CD4-positive, alpha-beta T cell (primary cell): ENCODE measurements around the gene NEO1. TPM values are rescaled to one million over a fixed set of nuclear protein-coding genes. Genes with fewer than 3 reads are reported as not detected.
A peak's percentile ranks its signal among the peaks of the same experiment; 100 is the strongest.

ENCODE experiments used
- ATAC-seq: fragments of 200-7000 bp; cut with Tn5 transposase; one replicate; pipeline ENCODE4 v1.10.0; 2022; ENCODE audit warnings: mild to moderate bottlenecking; ENCODE audit not compliant: poor library complexity
- CTCF ChIA-PET: fragments of 350-600 bp; sonication (Branson Sonifier 250); formaldehyde crosslinking; loops from one replicate; lab custom pipeline; 2021; ENCODE audit warnings: antibody characterized with exemption, inconsistent platforms; lab: Charles Lee
- POLR2A ChIA-PET: fragments of 350-600 bp; sonication (Branson Sonifier 250); formaldehyde crosslinking; loops from one replicate; lab custom pipeline; 2021; ENCODE audit warnings: antibody characterized with exemption, inconsistent platforms; lab: Charles Lee
- DNase-seq, 14 experiments: peaks; one replicate each; pipeline ENCODE4 v3.0.0-alpha.2; 2013 to 2020; ENCODE audit warnings: mixed read lengths in 2 of 14
- H3K27ac ChIP-seq, 2 donors: one replicate each; pipeline versions ENCODE4 v1.5.1 to v1.7.0; 2013; ENCODE audit warnings: low read length in 2 of 2, low read depth in 1 of 2, mild to moderate bottlenecking in 1 of 2
- H3K27me3 ChIP-seq, 2 experiments: 1 replicate in 1 of 2; 2 replicates in 1 of 2; pipeline versions ENCODE4 v1.6.1 to v1.7.0; 2013; ENCODE audit warnings: low read length in 2 of 2, control low read depth in 1 of 2, mild to moderate bottlenecking in 1 of 2, moderate library complexity in 1 of 2; ENCODE audit not compliant: insufficient read depth in 2 of 2, control insufficient read depth in 1 of 2
- H3K36me3 ChIP-seq: one replicate; pipeline ENCODE4 v1.6.1; 2013; ENCODE audit warnings: low read length, control low read depth; ENCODE audit not compliant: insufficient read depth
- H3K4me1 ChIP-seq: one replicate; pipeline ENCODE4 v1.6.1; 2013; ENCODE audit warnings: low read length, control low read depth; ENCODE audit not compliant: insufficient read depth
- H3K4me3 ChIP-seq: one replicate; pipeline ENCODE4 v1.5.1; 2013; ENCODE audit warnings: mild to moderate bottlenecking, low read length, moderate library complexity
- H3K9me3 ChIP-seq, 2 experiments: 1 replicate in 1 of 2; 2 replicates in 1 of 2; pipeline versions ENCODE4 v1.6.1 to v1.7.0; 2013; ENCODE audit warnings: low read length in 2 of 2, mild to moderate bottlenecking in 2 of 2, control low read depth in 1 of 2, moderate library complexity in 1 of 2; ENCODE audit not compliant: control insufficient read depth in 1 of 2, insufficient read depth in 1 of 2
- H3K27ac Mint-ChIP-seq: one replicate; pipeline ENCODE4 v1.8.0; 2020; ENCODE audit warnings: mixed read lengths
- H3K27me3 Mint-ChIP-seq: one replicate; pipeline ENCODE4 v1.8.0; 2021; ENCODE audit warnings: mixed read lengths
- H3K36me3 Mint-ChIP-seq: one replicate; pipeline ENCODE4 v1.8.0; 2021; ENCODE audit warnings: low read depth, mixed read lengths
- H3K4me1 Mint-ChIP-seq: one replicate; pipeline ENCODE4 v1.8.0; 2021; ENCODE audit warnings: low read depth, mixed read lengths
- H3K4me3 Mint-ChIP-seq: one replicate; pipeline ENCODE4 v1.8.0; 2020; ENCODE audit warnings: mild to moderate bottlenecking, mixed read lengths
- H3K9me3 Mint-ChIP-seq: one replicate; pipeline ENCODE4 v1.8.0; 2020; ENCODE audit warnings: mixed read lengths
- intact Hi-C, 2 experiments: fragments of 100-400 bp; cut with DNase I in 1 of 2; cut with micrococcal nuclease in 1 of 2; formaldehyde crosslinking; loops; one replicate each; pipeline versions ENCODE4 v1.15.1 to v1.9.0; 2023 to 2025; cut with DNase I, micrococcal nuclease
- total RNA-seq, 174 experiments: library from RNA in 2 of 174; stranded (reverse) in 2 of 174; gene quantifications; one replicate each; pipeline ENCODE4 v1.2.3 and lab custom pipeline; 2021 to 2026
- TF ChIP-seq, protein P1 (sequence below): fragments of 200-600 bp; IDR thresholded peaks from one replicate; pipeline ENCODE4 v1.8.0; 2022; ENCODE audit warnings: antibody characterized with exemption, mild to moderate bottlenecking

NEO1 gene
- total RNA-seq, 2 experiments from 2014 or later = 6.0 to 8.0 TPM

DNA sequence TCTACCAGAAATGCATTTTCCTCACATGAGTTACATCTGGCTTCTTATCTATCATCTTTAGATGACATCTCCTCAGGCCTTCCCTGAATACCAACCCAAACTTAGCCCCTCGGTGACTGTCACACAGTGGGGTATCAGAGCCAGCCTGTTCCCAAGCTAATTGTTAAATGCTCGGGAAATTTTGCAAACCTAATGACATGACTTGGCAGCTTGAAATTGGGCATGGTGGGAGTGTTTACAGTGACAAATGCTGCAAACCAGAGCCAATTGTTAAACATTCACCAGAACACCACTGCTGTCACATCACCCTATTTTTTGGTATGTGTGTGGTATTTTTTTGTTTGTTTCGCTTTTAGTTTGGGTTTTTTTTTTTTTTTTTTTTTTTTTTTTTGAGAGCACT is 185.6 kb downstream of the NEO1 start:
- no peak overlapping the region for H3K27ac ChIP-seq
- ChIA-PET POLR2A (no interaction called here), CTCF (interaction anchor here (0.6 to 2.1 kb wide), 3 partner anchors 10 to 151 kb away, joined by 3 to 5 read pairs (median 4); no protein-coding TSS in a partner anchor)
- H3K4me3 ChIP-seq = no peak overlapping the region
- no peak for DNase-seq
- Mint-ChIP-seq H3K9me3 (no peaks in the 10 kb centered on the region), H3K27ac (no peak overlapping the region), H3K4me1 (no peaks in the 10 kb centered on the region), H3K36me3 (no peaks in the 10 kb centered on the region), H3K4me3 (no peak overlapping the region), H3K27me3 (no peaks in the 10 kb centered on the region)
- H3K4me1 ChIP-seq = no peaks in the 10 kb centered on the region
- TF ChIP-seq, protein P1, sequence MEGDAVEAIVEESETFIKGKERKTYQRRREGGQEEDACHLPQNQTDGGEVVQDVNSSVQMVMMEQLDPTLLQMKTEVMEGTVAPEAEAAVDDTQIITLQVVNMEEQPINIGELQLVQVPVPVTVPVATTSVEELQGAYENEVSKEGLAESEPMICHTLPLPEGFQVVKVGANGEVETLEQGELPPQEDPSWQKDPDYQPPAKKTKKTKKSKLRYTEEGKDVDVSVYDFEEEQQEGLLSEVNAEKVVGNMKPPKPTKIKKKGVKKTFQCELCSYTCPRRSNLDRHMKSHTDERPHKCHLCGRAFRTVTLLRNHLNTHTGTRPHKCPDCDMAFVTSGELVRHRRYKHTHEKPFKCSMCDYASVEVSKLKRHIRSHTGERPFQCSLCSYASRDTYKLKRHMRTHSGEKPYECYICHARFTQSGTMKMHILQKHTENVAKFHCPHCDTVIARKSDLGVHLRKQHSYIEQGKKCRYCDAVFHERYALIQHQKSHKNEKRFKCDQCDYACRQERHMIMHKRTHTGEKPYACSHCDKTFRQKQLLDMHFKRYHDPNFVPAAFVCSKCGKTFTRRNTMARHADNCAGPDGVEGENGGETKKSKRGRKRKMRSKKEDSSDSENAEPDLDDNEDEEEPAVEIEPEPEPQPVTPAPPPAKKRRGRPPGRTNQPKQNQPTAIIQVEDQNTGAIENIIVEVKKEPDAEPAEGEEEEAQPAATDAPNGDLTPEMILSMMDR = no peak
- no peaks in the 10 kb centered on the region for H3K9me3 ChIP-seq
- intact Hi-C loops = no loop called here
- H3K36me3 ChIP-seq = no peaks in the 10 kb centered on the region
- ATAC-seq = no peak
- no peaks in the 10 kb centered on the region for H3K27me3 ChIP-seq

- Histone ChIP-seq H3K27ac (no peak overlapping the region), H3K4me1 (no peaks in the 10 kb centered on the region), H3K27me3 (no peaks in the 10 kb centered on the region), H3K36me3 (no peaks in the 10 kb centered on the region), H3K4me3 (no peak overlapping the region), H3K9me3 (no peaks in the 10 kb centered on the region)
- Mint-ChIP-seq H3K27me3 (no peaks in the 10 kb centered on the region), H3K36me3 (no peaks in the 10 kb centered on the region), H3K4me1 (no peaks in the 10 kb centered on the region), H3K27ac (no peak overlapping the region), H3K9me3 (no peaks in the 10 kb centered on the region), H3K4me3 (no peak overlapping the region)
- ATAC-seq (no peak), DNase-seq (no peak)
- TF ChIP-seq, protein P1 = no peak
- ChIA-PET POLR2A (no interaction called here), CTCF (no interaction called here)
- intact Hi-C loops = loop anchor here (2.0 to 5.0 kb wide), 3 partner anchors 25 to 517 kb away; no protein-coding TSS in a partner anchor
These were observed 187.4 kb downstream of the NEO1 start for GRCh38 chr15:73239564-73240215.

- Histone ChIP-seq H3K9me3 (no peaks in the 10 kb centered on the region), H3K36me3 (no peaks in the 10 kb centered on the region), H3K27ac (no peak overlapping the region), H3K4me3 (no peak overlapping the region), H3K4me1 (no peaks in the 10 kb centered on the region), H3K27me3 (no peaks in the 10 kb centered on the region)
- Mint-ChIP-seq H3K4me1 (no peaks in the 10 kb centered on the region), H3K4me3 (no peak overlapping the region), H3K27ac (no peak overlapping the region), H3K36me3 (peaks cover 4% of the 10 kb centered on the region), H3K9me3 (no peaks in the 10 kb centered on the region), H3K27me3 (no peaks in the 10 kb centered on the region)
- intact Hi-C loops = loop anchor here (1.0 to 5.0 kb wide), 4 partner anchors 24 to 519 kb away; no protein-coding TSS in a partner anchor
- DNase-seq = peak; percentile 41 to 80 (median 66)
- ChIA-PET CTCF (interaction anchor here (0.7 to 1.9 kb wide), 9 partner anchors 9 to 465 kb away, joined by 3 to 9 read pairs (median 4); no protein-coding TSS in a partner anchor), POLR2A (no interaction called here)
- peak; percentile 57 for ATAC-seq
- TF ChIP-seq, protein P1 = peak; percentile 90
These were observed 188.7 kb downstream of the NEO1 start for GRCh38 chr15:73240866-73241499.
